Thyroid gland (tissue), 4 donors: Measurements from ENCODE around the gene CUL4A.

ENCODE experiments used
- POLR2A ChIP-seq, 2 donors: fragments of 450-650 bp; IDR thresholded peaks; one replicate each; pipeline ENCODE4 v1.6.1; 2017; ENCODE audit warnings: antibody characterized with exemption in 2 of 2, mild to moderate bottlenecking in 2 of 2, moderate library complexity in 1 of 2
- TF ChIP-seq, protein P1 (sequence below), 6 experiments: fragments of 200-600 bp in 3 of 6; fragments of 450-650 bp in 3 of 6; sonication (generic) in 3 of 6; IDR thresholded peaks; one replicate each; pipeline ENCODE4 v1.5.1; 2016 to 2019; ENCODE audit warnings: antibody characterized with exemption in 6 of 6, mild to moderate bottlenecking in 2 of 6, inconsistent platforms in 1 of 6, moderate library complexity in 1 of 6

- TF ChIP-seq, protein P1, sequence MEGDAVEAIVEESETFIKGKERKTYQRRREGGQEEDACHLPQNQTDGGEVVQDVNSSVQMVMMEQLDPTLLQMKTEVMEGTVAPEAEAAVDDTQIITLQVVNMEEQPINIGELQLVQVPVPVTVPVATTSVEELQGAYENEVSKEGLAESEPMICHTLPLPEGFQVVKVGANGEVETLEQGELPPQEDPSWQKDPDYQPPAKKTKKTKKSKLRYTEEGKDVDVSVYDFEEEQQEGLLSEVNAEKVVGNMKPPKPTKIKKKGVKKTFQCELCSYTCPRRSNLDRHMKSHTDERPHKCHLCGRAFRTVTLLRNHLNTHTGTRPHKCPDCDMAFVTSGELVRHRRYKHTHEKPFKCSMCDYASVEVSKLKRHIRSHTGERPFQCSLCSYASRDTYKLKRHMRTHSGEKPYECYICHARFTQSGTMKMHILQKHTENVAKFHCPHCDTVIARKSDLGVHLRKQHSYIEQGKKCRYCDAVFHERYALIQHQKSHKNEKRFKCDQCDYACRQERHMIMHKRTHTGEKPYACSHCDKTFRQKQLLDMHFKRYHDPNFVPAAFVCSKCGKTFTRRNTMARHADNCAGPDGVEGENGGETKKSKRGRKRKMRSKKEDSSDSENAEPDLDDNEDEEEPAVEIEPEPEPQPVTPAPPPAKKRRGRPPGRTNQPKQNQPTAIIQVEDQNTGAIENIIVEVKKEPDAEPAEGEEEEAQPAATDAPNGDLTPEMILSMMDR (IDR thresholded peaks at IDR 0.05), result no peak
- no peak for TF ChIP-seq POLR2A (IDR thresholded peaks at IDR 0.05)
Measured at GRCh38 chr13:113219256-113219940, 10.0 kb downstream of the CUL4A start.
